GM18499 (cell line): ENCODE results near the gene ZBTB16.

Experiments used
- ATAC-seq: cut with Tn5 transposase; IDR thresholded peaks from one replicate; pipeline ENCODE4 v1.9.1; 2021; ENCODE audit warnings: moderate number of reproducible peaks; ENCODE audit not compliant: insufficient read depth, unreplicated experiment

ZBTB16 gene

DNA sequence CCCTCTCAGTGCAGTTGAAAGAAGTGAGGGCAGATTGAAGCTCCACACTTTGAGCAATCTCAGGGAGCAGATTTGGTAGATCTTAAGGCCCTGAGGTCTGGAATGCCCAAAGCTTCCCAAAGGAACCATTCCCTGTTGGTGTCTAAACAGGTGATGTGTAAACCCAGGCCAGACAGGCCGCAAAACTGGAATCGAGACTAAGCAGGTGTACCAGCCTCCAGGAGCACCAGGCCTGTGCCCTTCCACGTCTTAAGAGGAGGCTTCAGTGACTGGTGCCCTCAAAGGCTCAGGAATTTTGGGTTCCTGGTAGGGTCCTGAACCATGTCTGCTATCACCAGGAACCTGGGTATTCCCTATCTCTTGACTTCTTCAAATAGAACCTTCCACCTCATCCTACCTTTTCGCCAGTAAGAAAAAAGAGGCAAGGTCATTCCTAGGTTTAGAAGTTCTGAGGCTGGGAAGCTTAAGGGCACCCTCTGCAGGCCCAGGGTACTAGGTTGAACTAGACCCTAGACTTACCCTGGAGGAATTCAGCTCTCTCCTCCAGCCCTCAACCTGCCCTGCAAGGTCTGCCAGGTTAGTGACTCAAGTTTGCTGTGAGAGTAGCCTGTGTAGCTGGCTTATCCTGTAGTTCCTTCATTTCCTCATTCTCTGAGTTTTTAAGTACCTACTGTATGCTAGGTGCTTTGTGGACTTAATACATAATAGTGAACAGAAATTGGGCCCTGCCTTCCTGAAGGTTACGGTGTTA is 136.6 kb downstream of the ZBTB16 start:
- no peak for ATAC-seq

DNA sequence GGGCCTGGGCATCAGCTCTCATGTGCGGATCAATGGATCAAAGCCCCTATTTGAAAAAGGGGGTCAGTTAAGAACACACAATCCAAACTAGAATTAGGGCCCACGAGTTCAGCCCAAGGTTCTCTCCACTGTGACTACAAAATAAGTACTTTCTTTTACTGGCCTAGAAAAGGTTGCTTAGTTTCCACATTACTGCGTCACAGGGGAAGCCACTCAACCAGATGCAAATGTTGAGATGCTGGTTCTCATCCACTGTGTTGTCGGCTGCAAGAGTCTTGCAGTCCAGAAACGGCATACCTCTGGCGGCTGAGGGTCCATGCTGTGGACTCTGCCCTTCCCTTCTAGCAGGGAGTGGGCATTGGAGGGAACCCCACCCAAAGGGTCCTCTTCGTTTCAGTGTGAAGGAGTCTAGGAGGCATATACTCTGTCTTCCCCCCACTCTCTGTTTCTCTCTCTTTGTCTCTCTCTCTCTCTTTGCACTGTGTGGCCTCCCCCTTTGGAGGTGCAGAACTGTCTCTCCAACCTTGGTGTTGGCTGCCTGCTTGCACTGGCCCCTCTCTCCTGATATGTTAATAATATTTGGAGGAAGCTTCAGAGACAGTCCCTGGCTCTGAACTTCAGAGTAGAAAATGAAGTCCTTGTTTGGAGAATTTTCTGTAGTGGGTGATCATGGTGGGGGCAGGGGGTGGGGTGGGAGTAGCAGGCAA is 137.6 kb downstream of the ZBTB16 start:
- ATAC-seq: no peak

DNA sequence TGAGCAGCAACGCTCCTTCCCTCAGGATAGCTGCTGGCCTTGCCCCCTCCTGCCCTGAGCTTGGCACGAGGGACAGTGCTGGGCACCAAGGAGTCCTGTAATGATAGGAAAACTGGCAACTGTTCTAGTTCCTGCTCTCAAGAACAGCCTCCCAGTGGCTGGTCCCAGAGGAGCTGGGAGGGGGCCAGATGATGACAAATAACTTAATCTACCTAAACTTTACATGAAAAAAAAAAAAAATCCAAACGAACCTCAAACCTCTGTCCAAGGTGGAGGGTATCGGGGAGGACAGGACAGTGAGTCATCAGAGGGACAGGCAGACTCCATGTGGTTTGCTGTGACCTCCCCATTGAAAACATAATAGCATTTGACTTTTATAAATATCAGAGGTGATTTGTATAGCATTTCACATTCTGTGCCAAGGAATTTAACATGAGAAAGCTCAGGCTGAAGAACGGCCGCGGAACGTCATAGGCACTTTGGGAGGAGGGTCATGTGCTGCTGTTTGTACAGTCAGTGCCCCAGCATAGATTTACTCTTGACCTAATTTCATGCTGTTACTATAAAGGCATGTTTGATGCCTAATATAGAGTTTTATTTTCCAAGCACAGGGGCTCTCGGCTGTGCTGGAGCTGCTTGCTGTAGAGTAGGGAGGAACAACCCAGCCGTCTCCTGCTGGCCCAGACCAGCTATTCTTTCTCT is 138.4 kb downstream of the ZBTB16 start:
- ATAC-seq: no peak

DNA sequence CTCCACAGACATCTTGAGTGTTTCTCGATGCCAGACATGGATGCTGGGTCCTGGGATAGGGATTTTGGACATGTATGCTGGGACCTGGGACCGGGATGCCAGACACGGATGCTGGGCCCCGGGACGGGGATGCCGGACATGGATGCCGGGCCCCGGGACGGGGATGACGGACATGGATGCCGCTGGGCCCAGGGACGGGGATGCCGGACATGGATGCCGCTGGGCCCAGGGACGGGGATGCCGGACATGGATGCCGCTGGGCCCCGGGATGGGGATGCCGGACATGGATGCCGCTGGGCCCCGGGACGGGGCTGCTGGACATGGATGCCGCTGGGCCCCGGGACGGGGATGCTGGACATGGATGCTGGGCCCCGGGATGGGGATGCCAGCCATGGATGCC is 139.5 kb downstream of the ZBTB16 start:
- ATAC-seq: no peak

DNA sequence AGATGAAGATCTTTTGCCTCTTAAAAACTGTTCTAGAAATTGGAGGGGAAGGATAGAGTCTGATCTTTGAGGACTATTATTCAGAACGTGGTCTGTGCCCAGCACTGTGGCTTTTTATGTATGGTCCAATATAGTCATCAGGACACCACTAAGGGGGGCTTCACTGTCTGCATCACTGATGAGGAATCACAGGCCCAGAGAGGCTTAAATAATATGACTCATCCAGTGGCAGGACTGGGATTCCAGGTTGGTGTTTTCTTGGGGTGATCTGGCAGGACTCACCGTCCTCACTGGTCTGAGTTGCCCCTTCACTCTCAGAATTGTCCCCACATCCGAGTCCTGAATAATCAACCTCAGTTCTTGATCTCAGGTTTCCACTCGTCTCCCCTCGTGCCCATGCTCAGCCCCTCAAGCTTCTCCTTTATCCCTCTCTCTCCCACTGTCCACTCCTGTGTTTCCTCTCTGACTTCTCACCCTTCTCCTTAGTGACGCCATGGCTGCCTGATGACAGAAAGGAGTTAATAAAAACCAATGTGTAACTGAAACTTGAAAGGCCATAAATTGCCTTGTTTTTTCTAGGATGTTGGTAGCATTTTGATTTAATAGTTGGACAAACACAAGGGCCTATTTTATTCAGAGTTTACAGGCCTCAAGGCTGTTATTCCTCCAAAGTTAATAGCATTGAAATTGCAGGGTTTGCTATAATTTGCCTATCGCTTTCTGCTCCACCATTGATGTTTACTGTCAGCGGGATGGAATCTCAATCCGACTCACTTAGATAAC is 141.0 kb downstream of the ZBTB16 start:
- no peak for ATAC-seq

DNA sequence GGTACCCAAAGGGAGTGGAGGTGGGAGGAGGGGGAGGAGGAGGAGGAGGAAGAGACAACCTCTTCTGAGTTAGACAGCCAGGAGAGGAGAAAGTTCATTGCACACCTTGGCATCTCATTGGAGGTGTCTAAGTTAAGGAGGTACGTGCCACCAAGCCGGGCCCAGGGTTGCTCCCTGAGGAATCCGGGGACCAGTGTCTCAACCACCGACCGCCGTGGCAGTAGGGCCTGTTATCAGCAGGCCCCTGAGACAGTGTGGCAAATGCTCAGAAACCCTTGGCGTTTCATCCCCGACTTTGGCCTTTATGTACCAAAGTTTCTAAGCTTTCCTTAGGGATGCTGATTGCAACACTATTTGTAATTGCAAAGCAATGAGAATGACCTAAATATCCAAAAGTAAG is 141.7 kb downstream of the ZBTB16 start:
- no peak for ATAC-seq

DNA sequence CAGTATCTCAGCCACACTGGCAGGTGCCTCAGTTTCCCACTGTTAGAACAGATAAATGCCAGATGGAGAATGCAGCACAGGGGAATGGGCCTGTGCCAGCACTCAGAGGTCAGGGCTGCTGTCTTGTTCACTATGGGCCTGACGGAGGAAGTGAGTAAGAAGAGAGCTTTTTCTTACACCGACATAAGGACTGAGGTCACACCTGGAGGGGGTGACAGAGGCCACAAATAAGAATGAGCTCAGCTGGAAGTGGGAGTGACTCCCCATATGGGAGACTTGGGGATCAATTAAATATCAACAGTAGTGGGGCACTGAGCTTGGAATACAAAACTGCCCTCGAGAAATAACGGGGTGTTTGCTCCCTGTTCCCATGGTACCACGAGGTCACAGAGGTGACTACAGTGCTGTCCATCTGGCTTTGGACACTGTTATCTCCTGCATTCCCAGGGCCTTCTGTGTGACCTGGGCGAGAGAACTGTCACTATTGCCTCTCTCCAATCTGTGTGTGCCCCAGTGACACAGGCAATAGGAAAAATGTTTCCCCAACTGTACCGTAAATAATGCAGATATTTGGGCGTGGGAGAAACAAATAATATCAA is 142.6 kb downstream of the ZBTB16 start:
- no peak for ATAC-seq

DNA sequence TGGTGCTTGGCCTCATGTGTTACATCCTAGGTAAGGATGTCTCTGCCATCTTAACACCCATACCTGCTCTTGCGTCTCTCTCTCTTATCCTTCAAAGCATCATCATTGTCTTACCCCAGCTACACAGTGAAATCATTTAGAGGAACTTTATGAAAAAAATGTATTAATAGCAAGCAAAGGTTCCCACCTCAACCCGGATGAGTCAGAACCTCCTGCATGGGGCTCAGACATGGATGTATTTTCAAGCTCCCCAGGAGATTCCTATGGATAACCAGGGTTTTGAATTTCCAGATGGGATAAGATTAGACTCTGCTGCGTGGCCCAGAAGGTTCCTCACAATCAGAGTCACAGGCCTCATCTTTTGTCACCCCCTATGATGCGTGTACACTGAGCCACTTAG is 147.6 kb downstream of the ZBTB16 start:
- no peak for ATAC-seq

DNA sequence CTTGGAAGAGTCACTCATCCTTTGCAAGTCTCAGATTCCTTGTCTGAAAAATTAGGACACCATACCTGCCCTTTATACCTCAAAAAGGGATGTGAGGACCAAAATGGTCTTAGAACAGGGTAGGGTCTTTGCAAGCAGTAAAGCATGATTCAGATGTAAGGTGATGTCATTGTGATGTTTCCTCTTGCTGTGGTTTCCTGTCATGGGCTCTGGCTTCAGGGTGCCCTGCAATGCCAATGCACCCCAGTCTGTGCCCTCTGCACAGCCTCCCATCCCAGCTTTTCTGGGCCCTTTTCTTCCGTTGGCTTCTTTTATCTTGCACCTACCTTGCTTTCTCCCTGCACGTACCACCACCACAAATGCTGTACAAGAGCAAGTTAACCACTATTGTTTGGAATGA is 148.9 kb downstream of the ZBTB16 start:
- ATAC-seq: no peak

DNA sequence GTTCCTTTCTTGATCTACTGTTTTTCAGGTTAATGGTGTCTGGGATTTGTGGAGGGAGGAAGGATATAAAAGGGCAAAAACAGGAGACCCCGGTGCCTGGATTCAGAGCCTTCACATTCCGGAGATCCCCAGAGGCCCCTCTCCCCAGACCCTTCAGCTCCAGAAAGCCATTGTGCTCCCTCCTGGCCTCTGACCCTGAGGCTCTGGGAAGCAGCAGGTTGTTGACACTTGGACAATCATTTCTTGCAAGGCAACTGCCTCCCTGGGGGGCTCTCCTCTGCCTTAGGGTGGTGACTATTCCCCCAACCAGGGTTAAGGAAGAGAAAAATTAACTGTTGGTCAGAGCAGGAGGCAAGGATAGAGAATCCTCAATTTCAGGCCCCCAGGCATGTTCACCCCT is 149.8 kb downstream of the ZBTB16 start:
- no peak for ATAC-seq

DNA sequence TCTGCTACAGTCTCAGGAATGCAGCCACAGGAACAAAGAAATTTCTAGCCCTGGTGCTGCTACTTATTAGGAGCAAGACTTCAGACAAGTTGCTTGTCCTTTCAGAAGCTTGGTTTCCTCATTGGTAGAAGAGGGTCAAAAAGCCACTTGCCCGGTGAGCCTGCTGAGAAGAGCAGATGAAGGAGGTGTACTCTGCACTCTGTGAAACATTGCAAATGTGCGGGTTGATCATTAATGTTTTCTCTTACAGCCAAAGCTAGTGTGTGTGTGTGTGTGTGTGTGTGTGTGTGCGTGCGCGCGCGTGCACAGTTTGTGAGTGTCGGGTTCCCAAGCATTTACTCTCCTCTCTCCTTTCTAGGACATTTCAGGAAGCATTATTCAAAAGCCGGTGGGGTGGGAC is 150.4 kb downstream of the ZBTB16 start:
- ATAC-seq: no peak

DNA sequence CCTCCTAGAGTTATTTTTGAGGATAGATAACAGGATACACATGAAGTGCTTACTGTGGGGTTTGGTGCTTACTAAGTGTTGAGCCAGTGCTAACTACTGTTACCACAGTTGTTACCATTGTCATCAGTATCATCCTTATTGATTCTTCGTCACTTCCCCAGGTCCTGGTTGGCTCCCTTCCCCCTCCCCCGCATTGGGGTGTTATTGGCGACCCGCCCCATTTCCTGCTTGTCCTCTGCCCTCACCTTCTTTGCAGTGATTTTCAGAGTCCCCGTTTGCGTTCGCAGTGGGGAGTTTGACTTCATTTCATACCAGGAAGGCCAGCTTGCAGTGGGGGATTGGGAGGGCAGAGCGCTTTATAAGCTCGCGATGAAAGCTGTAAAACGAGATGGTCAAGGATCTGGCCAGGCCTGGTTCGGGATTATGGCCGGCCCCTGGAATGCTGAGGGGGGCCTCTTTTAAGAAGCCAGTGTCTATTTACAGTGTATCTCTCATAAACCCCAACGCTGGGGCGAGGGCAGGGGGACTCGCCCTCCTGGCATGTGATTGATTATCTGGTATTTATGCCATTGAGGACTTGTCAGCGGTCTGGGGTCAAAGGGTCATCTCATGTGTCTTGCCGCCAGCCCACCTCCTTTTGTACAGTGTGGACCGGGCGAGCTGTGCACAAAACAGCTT is 152.1 kb downstream of the ZBTB16 start:
- ATAC-seq: no peak

DNA sequence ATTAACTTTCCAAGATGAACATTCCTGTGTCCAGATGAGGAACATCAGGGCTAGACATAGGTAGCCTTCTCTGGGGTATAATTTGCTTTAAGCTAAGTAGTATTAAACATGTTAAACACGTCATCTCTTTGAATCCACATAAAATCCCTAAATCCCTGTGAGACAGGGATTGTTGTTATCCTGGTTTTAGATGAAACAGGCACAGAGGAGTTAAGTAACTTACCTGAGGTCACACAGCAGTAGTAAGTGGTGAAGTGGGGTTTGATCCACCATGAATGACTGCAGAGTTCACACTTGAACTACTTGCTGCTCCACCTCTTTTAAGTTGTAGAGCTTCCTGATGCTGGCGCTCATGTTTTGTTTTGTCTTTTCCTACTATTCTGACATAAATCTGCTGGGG is 154.1 kb downstream of the ZBTB16 start:
- ATAC-seq: no peak

DNA sequence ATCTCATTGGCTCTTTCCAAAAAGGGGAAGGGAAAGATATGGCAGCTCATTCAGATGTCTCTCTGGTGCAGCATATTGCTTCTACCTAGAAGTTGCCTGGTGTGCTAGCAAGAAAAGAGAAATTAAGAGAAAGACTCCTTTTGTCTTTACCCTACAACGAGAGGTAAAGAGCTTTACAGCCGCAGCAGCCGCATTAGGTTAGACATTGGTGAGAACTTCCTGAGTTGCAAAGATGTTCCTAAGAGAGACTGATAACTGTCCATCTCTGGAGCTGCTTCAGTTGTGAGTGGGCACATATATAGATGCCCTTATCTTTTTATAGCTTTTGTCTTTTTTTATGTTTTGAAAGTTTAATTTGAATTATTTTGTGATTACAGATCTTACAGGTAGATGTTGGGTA is 155.9 kb downstream of the ZBTB16 start:
- ATAC-seq: no peak

DNA sequence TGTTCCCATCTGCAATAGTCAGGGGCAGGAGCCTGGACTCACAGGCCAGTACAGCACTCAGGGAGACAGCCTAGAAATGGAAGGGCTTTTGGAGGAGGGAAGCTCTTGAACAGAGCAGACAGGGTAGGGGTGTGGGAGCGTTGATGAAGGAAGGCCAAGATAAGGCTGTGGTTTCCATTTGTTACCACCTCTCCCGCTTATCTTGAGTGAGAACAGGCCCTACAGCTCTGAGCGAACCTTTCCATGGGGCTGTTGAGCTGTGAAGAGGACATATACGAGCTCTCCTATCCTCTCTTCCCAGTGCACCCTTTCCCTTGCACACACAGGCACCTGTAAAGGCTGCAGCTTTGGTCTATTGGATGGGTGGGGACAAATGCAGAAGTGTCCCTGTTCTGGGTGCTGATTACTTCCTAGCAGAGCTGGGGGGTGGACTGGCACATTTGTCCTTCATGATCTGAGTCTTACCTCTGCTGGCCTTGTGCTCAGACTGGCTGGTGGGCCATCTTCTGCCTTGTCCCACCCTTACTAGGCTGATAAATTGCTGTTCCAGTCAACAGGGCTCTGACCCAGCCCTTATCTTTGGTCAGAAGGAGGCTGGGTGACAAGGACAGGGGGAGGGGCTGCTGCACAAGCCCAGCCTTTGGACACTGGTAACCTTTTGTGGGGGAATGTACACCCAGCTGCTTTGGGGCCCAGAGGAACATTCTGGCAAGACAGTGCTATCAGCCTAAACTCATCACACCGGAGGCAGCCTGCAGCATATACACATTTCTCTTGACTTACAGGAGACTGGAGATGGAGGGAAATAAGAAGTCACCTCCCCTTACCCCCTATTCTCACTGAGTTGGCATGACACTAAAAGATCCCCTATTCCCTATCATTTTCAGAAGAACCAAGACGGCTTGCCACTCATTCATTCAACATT is 156.6 kb downstream of the ZBTB16 start:
- no peak for ATAC-seq

DNA sequence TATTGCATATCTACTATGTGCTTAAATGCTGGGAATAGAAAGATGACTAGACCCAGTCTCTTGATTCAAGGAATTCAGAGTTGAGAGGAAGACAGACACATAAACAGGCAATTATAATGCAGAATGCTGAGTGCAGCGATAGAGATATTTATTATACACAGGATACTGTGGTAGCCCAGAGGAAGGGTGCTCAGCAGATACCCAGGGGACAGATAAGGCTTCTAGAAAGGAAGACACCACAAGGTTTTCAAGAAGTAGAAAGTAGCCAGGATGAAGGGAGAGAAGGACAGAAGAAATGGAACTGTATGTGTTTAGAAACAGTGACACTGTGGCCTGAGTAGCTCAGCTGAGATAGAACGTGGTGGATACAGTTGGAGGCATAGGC is 157.3 kb downstream of the ZBTB16 start:
- ATAC-seq: no peak

DNA sequence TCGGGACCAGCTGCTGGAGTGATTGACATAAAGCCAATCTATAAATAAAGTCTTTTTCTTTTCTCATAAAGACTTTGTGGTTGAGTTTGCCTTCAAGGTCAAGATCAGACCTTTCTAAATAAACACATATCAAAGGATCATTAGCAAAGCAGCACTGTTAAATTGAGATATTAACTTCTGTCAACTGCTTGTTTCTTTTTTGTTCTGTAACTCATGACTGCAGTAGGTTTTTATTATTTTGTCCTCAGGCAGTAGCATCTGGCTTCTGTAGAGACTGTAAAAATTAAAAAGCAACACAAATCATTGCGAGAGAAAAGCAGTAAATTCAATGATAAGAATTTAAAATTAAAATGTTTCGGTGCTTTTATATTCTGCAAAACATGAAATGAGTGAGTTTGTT is 159.0 kb downstream of the ZBTB16 start:
- ATAC-seq: no peak

DNA sequence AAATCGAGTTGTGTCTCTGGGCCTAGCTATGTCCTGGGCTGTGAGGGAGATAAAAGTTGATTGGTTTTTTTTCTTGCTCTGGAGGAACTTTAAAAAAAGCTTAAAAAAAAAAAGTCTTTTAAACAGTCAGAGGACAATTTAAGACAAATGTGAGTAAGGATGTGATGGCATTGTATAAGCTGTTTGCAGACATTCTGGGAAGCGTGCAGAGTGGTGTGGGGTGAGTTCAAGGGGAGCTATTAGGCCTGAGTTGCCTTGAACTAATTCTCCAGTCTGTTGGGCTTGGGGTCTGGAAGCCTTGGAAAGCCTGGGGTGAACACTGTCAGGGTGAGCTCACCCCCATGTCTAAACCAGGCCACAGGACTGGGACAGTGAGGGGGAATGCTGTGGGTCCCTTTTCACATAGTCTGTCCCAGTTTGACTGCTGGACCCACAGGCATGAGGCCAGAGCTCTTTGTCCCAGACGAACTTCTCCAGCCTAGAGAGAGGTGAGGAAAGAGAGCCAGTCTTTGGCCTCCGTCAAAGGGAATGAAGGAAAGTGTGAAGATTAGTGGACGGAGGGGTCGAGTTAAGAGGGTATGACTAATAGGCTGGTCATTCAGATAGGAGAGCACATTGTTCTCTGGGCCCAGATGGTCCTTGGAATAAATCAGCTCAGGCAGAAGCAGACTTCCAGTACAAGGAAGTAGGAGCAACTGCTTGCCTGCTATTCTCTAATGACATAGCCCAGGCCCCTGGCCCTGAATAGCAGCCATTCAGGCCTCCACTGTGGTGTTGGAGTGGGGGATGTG is 160.2 kb downstream of the ZBTB16 start:
- ATAC-seq: no peak
